ENCODE data around the gene NAPEPLD. TPM values are rescaled to one million over a fixed set of nuclear protein-coding genes. Genes with fewer than 3 reads are reported as not detected.

NAPEPLD gene
- total RNA-seq, 4 donors from 2014 or later: 4.7 to 8.7 (median 6.1) TPM

DNA sequence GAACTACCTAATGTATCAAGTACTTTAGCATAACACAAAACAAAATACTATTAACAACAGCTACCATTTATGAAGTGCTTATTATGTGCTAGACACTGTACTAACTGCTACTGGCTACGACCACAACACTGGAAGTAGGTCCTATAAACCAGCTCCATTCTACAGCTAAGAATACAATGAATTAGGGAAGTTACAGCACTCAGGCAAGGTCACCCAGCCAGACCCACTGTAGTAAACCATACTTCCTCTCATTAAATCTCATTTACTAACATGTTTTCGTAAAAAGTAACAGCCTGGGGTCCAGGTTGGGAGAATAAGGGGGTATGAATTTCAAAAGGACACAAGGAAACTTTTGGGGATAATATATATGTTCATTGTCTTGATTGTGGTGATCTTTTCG is 25.4 kb downstream of the NAPEPLD start:
- no peaks in the 10 kb centered on the region for H3K27me3 ChIP-seq
- H3K4me1 ChIP-seq: peaks cover 0 to 8% (median 0%) of the 10 kb centered on the region in 4 donors
- intact Hi-C loops (cut with DNase I): no loop called here
- TF ChIP-seq, protein P1, sequence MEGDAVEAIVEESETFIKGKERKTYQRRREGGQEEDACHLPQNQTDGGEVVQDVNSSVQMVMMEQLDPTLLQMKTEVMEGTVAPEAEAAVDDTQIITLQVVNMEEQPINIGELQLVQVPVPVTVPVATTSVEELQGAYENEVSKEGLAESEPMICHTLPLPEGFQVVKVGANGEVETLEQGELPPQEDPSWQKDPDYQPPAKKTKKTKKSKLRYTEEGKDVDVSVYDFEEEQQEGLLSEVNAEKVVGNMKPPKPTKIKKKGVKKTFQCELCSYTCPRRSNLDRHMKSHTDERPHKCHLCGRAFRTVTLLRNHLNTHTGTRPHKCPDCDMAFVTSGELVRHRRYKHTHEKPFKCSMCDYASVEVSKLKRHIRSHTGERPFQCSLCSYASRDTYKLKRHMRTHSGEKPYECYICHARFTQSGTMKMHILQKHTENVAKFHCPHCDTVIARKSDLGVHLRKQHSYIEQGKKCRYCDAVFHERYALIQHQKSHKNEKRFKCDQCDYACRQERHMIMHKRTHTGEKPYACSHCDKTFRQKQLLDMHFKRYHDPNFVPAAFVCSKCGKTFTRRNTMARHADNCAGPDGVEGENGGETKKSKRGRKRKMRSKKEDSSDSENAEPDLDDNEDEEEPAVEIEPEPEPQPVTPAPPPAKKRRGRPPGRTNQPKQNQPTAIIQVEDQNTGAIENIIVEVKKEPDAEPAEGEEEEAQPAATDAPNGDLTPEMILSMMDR (IDR thresholded peaks at IDR 0.05): no peak
- no peak for TF ChIP-seq POLR2A (IDR thresholded peaks at IDR 0.05; ENCODE audit: low read depth)
- TF ChIP-seq EP300 (IDR thresholded peaks at IDR 0.05): no peak
- no peak for TF ChIP-seq POLR2AphosphoS5 (IDR thresholded peaks at IDR 0.05)
- no peak overlapping the region for H3K27ac ChIP-seq (replicated peaks in 1 of 4)
- 60% methylated on average over 3 of the region's 3 CpGs for WGBS
- peaks cover 0 to 50% (median 32%) of the 10 kb centered on the region in 4 donors for H3K36me3 ChIP-seq
- H3K4me3 ChIP-seq: no peak overlapping the region
- no peaks in the 10 kb centered on the region for H3K9me3 ChIP-seq
- no peak for DNase-seq (ENCODE audit: extremely low spot score)

DNA sequence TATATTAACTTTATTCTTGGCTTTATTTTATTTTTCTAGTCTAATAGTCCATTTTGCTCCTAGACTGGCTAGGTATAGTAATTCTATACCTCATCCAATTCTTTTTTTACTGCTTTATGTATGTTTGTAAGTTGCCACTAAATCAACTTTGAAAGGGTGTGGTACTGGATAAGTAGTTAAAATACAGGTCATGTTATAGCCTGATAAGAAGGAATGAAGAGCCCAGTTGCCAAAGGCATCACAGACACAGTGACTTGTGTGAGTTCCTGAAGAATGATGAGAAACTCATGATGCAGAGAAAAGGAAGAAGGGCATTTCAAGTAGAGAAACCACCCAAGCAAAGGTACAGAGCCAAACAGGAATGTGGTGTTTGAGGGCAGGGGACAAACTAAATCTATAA is 27.3 kb downstream of the NAPEPLD start:
- no peaks in the 10 kb centered on the region for H3K9me3 ChIP-seq
- no peak for DNase-seq (ENCODE audit: extremely low spot score)
- intact Hi-C loops (cut with DNase I): no loop called here
- peaks cover 0 to 8% (median 0%) of the 10 kb centered on the region in 4 donors for H3K4me1 ChIP-seq
- no peak overlapping the region for H3K4me3 ChIP-seq
- H3K36me3 ChIP-seq: peaks cover 0 to 32% (median 23%) of the 10 kb centered on the region in 4 donors
- TF ChIP-seq, protein P1 (IDR thresholded peaks at IDR 0.05): no peak
- TF ChIP-seq POLR2A (IDR thresholded peaks at IDR 0.05; ENCODE audit: low read depth) (no peak), EP300 (IDR thresholded peaks at IDR 0.05) (no peak), POLR2AphosphoS5 (IDR thresholded peaks at IDR 0.05) (no peak)
- no peak overlapping the region for H3K27ac ChIP-seq (replicated peaks in 1 of 4)
- H3K27me3 ChIP-seq: no peaks in the 10 kb centered on the region

DNA sequence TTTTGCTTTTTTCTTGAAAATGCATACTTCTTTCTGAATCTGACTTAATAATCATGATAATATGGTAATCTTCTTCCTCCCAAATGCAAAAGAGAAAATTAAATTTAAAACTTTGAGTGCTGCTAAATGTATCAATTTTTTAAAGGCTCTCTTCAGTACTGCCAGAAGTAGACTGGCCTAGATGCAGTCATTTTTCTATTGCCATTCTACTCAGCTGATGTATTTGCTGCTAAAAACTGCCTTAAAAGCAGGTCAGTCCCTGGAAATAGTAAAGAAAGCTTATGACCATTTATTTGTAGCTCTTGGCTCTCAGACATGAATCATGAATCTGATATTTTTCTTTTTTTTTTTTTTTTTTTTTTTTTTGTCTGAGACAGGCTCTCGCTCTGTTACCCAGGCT is 28.5 kb downstream of the NAPEPLD start:
- Histone ChIP-seq H3K27ac (replicated peaks in 1 of 4) (no peak overlapping the region), H3K4me1 (peaks cover 0 to 8% (median 0%) of the 10 kb centered on the region in 4 donors), H3K36me3 (peaks cover 0 to 21% (median 18%) of the 10 kb centered on the region in 4 donors), H3K9me3 (no peaks in the 10 kb centered on the region), H3K27me3 (no peaks in the 10 kb centered on the region), H3K4me3 (no peak overlapping the region)
- TF ChIP-seq, protein P1 (IDR thresholded peaks at IDR 0.05): no peak
- no peak for TF ChIP-seq POLR2A (IDR thresholded peaks at IDR 0.05; ENCODE audit: low read depth)
- TF ChIP-seq POLR2AphosphoS5 (IDR thresholded peaks at IDR 0.05): no peak
- no peak for TF ChIP-seq EP300 (IDR thresholded peaks at IDR 0.05)
- intact Hi-C loops (cut with DNase I): no loop called here
- no peak for DNase-seq (ENCODE audit: extremely low spot score)
- 64% methylated on average over 1 of the region's 1 CpG for WGBS

DNA sequence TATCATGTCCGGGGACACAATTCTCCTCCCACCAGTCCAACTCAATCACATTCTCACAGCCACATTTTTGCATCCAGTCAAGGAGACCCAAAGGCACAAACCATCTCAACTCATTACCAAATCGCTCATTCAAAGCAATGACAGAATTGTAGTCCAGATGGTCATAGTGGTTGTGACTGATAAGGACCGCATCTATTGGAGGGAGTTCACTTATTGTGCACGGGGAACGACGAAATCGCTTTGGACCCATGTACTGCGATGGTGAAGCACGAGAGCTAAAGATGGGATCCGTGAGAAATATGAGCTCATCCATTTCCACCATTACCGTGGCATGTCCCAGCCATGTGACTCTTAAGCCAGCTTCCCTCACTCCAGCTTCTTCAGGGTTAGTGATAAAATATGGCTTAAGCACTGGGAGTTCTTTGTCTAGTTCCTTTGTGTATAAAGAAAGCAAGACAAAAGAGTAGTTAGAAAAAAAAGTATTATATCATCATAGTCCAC is 29.1 kb downstream of the NAPEPLD start:
- intact Hi-C loops (cut with DNase I): no loop called here
- no peaks in the 10 kb centered on the region for H3K9me3 ChIP-seq
- no peak overlapping the region for H3K4me3 ChIP-seq
- TF ChIP-seq EP300 (IDR thresholded peaks at IDR 0.05) (no peak), POLR2AphosphoS5 (IDR thresholded peaks at IDR 0.05) (no peak), POLR2A (IDR thresholded peaks at IDR 0.05; ENCODE audit: low read depth) (no peak)
- TF ChIP-seq, protein P1 (IDR thresholded peaks at IDR 0.05): no peak
- H3K27ac ChIP-seq (replicated peaks in 1 of 4): no peak overlapping the region
- DNase-seq (ENCODE audit: extremely low spot score): no peak
- H3K36me3 ChIP-seq: peaks cover 0 to 21% (median 18%) of the 10 kb centered on the region in 4 donors
- peaks cover 0 to 8% (median 0%) of the 10 kb centered on the region in 4 donors for H3K4me1 ChIP-seq
- 97% methylated on average over 11 of the region's 11 CpGs for WGBS
- H3K27me3 ChIP-seq: no peaks in the 10 kb centered on the region

DNA sequence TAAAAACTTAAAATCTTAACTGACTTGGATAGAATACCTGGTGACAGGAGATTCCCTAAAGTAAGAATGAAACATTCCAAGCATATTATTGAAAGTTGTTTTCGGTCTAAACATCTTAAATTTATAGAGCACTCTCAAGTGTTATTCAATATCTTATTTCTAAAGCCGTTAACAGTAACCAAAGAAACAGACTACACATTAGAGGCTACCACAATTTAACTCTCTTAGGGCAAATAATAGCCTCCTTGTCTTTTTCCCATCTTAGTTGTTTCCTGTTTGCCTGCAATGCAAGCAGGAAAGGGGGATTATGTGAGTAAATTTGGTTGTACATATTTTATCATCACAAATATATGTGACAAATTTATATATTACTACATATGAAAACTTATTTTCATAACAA is 31.4 kb downstream of the NAPEPLD start:
- WGBS: 93% methylated on average over 2 of the region's 2 CpGs
- Histone ChIP-seq H3K36me3 (peaks cover 0 to 32% (median 16%) of the 10 kb centered on the region in 4 donors), H3K4me1 (peaks cover 0 to 8% (median 0%) of the 10 kb centered on the region in 4 donors), H3K4me3 (no peak overlapping the region), H3K27ac (replicated peaks in 1 of 4) (no peak overlapping the region), H3K9me3 (no peaks in the 10 kb centered on the region), H3K27me3 (no peaks in the 10 kb centered on the region)
- intact Hi-C loops (cut with DNase I): no loop called here
- TF ChIP-seq, protein P1 (IDR thresholded peaks at IDR 0.05): no peak
- TF ChIP-seq POLR2AphosphoS5 (IDR thresholded peaks at IDR 0.05) (no peak), EP300 (IDR thresholded peaks at IDR 0.05) (no peak), POLR2A (IDR thresholded peaks at IDR 0.05; ENCODE audit: low read depth) (no peak)
- no peak for DNase-seq (ENCODE audit: extremely low spot score)

All from esophagus muscularis mucosa (tissue), 4 donors.